Upper lobe of left lung (tissue), 4 donors: ENCODE data around the gene IL5RA.

ENCODE experiments used
- POLR2A ChIP-seq, 4 donors: fragments of 450-650 bp; IDR thresholded peaks; one replicate each; pipeline ENCODE4 v1.5.1; 2016 to 2017; ENCODE audit warnings: antibody characterized with exemption in 4 of 4, mild to moderate bottlenecking in 2 of 4
- TF ChIP-seq, protein P1 (sequence below), 6 experiments: fragments of 450-650 bp in 4 of 6; fragments of 200-600 bp in 2 of 6; sonication (generic) in 2 of 6; IDR thresholded peaks; one replicate each; pipeline ENCODE4 v1.5.1; 2016 to 2019; ENCODE audit warnings: antibody characterized with exemption in 6 of 6

DNA sequence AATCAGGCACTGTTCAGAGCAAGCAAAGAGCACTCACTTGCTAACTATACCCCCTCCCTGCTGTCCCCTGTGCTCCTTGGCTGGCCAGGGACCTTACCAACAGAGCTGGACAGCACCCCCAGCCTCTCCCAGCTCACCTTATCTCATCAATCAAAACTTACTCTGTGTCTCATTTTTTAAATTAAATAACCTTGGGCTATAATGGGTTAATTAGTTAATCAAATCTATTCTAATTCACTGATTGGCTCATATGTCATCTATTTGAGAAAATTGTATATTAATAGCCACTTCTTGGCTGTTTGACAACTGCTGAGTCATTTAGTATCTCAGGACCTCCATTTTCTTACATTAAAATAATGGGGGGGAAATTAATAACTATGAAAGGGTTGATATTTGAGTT is 22.9 kb downstream of the IL5RA start:
- TF ChIP-seq, protein P1, sequence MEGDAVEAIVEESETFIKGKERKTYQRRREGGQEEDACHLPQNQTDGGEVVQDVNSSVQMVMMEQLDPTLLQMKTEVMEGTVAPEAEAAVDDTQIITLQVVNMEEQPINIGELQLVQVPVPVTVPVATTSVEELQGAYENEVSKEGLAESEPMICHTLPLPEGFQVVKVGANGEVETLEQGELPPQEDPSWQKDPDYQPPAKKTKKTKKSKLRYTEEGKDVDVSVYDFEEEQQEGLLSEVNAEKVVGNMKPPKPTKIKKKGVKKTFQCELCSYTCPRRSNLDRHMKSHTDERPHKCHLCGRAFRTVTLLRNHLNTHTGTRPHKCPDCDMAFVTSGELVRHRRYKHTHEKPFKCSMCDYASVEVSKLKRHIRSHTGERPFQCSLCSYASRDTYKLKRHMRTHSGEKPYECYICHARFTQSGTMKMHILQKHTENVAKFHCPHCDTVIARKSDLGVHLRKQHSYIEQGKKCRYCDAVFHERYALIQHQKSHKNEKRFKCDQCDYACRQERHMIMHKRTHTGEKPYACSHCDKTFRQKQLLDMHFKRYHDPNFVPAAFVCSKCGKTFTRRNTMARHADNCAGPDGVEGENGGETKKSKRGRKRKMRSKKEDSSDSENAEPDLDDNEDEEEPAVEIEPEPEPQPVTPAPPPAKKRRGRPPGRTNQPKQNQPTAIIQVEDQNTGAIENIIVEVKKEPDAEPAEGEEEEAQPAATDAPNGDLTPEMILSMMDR (IDR thresholded peaks at IDR 0.05): no peak
- no peak for TF ChIP-seq POLR2A (IDR thresholded peaks at IDR 0.05)
